HCT116 (cell line): ENCODE measurements around the gene POM121L12. TPM values are rescaled to one million over a fixed set of nuclear protein-coding genes. Genes with fewer than 3 reads are reported as not detected.

Experiments
- ATAC-seq: fragments of 200-7000 bp; cut with Tn5 transposase; 2 replicates; pipeline ENCODE4 v1.9.1; 2020; ENCODE audit warnings: mild to moderate bottlenecking, moderate library complexity
- BruUV-seq: library from RNA; stranded (reverse); fragments of 400-500 nt; replicated peaks from 2 replicates; lab custom pipeline; 2021; lab: Mats Ljungman, UMichigan
- CTCF ChIA-PET: fragments of 300-600 bp; sonication (Branson Sonifier 250); formaldehyde crosslinking; loops from one replicate; lab custom pipeline; 2021; ENCODE audit warnings: antibody characterized with exemption; lab: Charles Lee
- POLR2A ChIA-PET: fragments of 300-600, 350-600 bp; sonication (Branson Sonifier 250); formaldehyde crosslinking; loops from one replicate; lab custom pipeline; 2021; ENCODE audit warnings: antibody characterized with exemption; lab: Charles Lee
- RAD21 ChIA-PET, 2 experiments: fragments of 300-600 bp; sonication (Branson Sonifier 250); formaldehyde crosslinking; loops; one replicate each; lab custom pipeline; 2023; ENCODE audit warnings: low total read pairs in 2 of 2; ENCODE audit not compliant: uncharacterized antibody in 2 of 2, unreplicated experiment in 2 of 2, low non-redundant PET in 1 of 2; lab: Charles Lee
- DNase-seq: peaks from one replicate; pipeline ENCODE4 v3.0.0-alpha.2; 2010; ENCODE audit warnings: low read depth, low spot score
- H2AFZ ChIP-seq: fragments of 200-600 bp; shearing (Covaris generic), sonication (generic); 2 replicates; pipeline ENCODE4 v1.6.1; 2017; ENCODE audit warnings: low read depth, mixed run types, mixed read lengths, antibody characterized with exemption, low read length; ENCODE audit not compliant: poor library complexity, severe bottlenecking
- H3K27ac ChIP-seq: 2 replicates; pipeline ENCODE4 v1.5.1; 2012; ENCODE audit warnings: low read depth, low read length
- H3K27me3 ChIP-seq: fragments of 200-600 bp; sonication (generic); 2 replicates; pipeline ENCODE4 v1.6.1; 2016; ENCODE audit warnings: mixed run types, low read length, mixed read lengths; ENCODE audit not compliant: insufficient read depth
- H3K36me3 ChIP-seq, 2 experiments: fragments of 200-500 bp in 1 of 2; fragments of 200-600 bp in 1 of 2; sonication (Bioruptor generic) in 1 of 2; sonication (generic) in 1 of 2; 2 replicates each; pipeline versions ENCODE4 v1.5.1 to v1.6.1; 2014 to 2016; ENCODE audit warnings: low read length in 2 of 2, inconsistent platforms in 1 of 2, mixed read lengths in 1 of 2, mixed run types in 1 of 2; ENCODE audit not compliant: insufficient read depth in 2 of 2, control insufficient read depth in 1 of 2
- H3K4me1 ChIP-seq, 2 experiments: fragments of 200-600 bp in 1 of 2; sonication (generic) in 1 of 2; 2 replicates each; pipeline versions ENCODE4 v1.5.1 to v1.6.1; 2012 to 2017; ENCODE audit warnings: low read length in 2 of 2, inconsistent platforms in 1 of 2, mild to moderate bottlenecking in 1 of 2, mixed read lengths in 1 of 2, mixed run types in 1 of 2, moderate library complexity in 1 of 2; ENCODE audit not compliant: insufficient read depth in 2 of 2, control insufficient read depth in 1 of 2
- H3K4me2 ChIP-seq: fragments of 200-600 bp; sonication (generic); 2 replicates; pipeline ENCODE4 v1.6.1; 2017; ENCODE audit warnings: mixed run types, low read length, mixed read lengths
- H3K4me3 ChIP-seq, 2 experiments: fragments of 200-600 bp in 1 of 2; sonication (generic) in 1 of 2; replicated peaks in 1 of 2; 2 replicates each; pipeline ENCODE4 v1.5.1; 2011 to 2016; ENCODE audit warnings: low read length in 2 of 2, control low read depth in 1 of 2, low read depth in 1 of 2, mild to moderate bottlenecking in 1 of 2, mixed read lengths in 1 of 2, mixed run types in 1 of 2
- H3K79me2 ChIP-seq: fragments of 200-600 bp; sonication (generic); 2 replicates; pipeline ENCODE4 v1.6.1; 2017; ENCODE audit warnings: mild to moderate bottlenecking, mixed run types, low read length, moderate library complexity, mixed read lengths; ENCODE audit not compliant: insufficient read depth
- H3K9ac ChIP-seq: fragments of 200-600 bp; sonication (generic); 2 replicates; pipeline ENCODE4 v1.6.1; 2016; ENCODE audit warnings: low read length, mixed read lengths
- H3K9me2 ChIP-seq: fragments of 200-600 bp; sonication (generic), shearing (Covaris generic); 2 replicates; pipeline ENCODE4 v1.6.1; 2017; ENCODE audit warnings: mixed run types, mild to moderate bottlenecking, moderate library complexity; ENCODE audit not compliant: insufficient read depth
- H3K9me3 ChIP-seq, 2 experiments: fragments of 200-500 bp in 1 of 2; fragments of 200-600 bp in 1 of 2; sonication (Bioruptor generic) in 1 of 2; sonication (generic) in 1 of 2; 2 replicates each; pipeline ENCODE4 v1.6.1; 2014 to 2017; ENCODE audit warnings: low read length in 2 of 2, mixed read lengths in 2 of 2, inconsistent platforms in 1 of 2, low read depth in 1 of 2, mild to moderate bottlenecking in 1 of 2, mixed run types in 1 of 2, moderate library complexity in 1 of 2; ENCODE audit not compliant: control insufficient read depth in 1 of 2, insufficient read depth in 1 of 2
- H4K20me1 ChIP-seq: fragments of 200-600 bp; sonication (generic), shearing (Covaris generic); 2 replicates; pipeline ENCODE4 v1.6.1; 2017; ENCODE audit warnings: mixed run types, mild to moderate bottlenecking, moderate library complexity; ENCODE audit not compliant: insufficient read depth
- ATF3 ChIP-seq: IDR thresholded peaks from 2 replicates; pipeline ENCODE4 v1.6.1; 2012
- CBX3 ChIP-seq: IDR thresholded peaks from 2 replicates; pipeline ENCODE4 v1.6.1; 2012; ENCODE audit warnings: low read depth
- EGR1 ChIP-seq: IDR thresholded peaks from 2 replicates; pipeline ENCODE4 v1.6.1; 2012; ENCODE audit warnings: low read depth
- ELF1 ChIP-seq: IDR thresholded peaks from 2 replicates; pipeline ENCODE4 v1.6.1; 2012; ENCODE audit warnings: low read depth, borderline replicate concordance
- EZH2 ChIP-seq: fragments of 200-600 bp; sonication (generic); IDR thresholded peaks from 2 replicates; pipeline ENCODE4 v1.6.1; 2017; ENCODE audit warnings: antibody characterized with exemption, mixed run types
- EZH2phosphoT487 ChIP-seq: fragments of 200-600 bp; IDR thresholded peaks from 2 replicates; pipeline ENCODE4 v1.6.1; 2018; ENCODE audit warnings: antibody characterized with exemption, borderline replicate concordance
- FOSL1 ChIP-seq: IDR thresholded peaks from 2 replicates; pipeline ENCODE4 v1.6.1; 2012; ENCODE audit warnings: low read depth
- JUND ChIP-seq: IDR thresholded peaks from 2 replicates; pipeline ENCODE4 v1.6.1; 2012
- POLR2AphosphoS5 ChIP-seq: IDR thresholded peaks from 2 replicates; pipeline ENCODE4 v1.6.1; 2011; ENCODE audit warnings: mild to moderate bottlenecking, low read depth, low read length, moderate library complexity
- RAD21 ChIP-seq: IDR thresholded peaks from 2 replicates; pipeline ENCODE4 v1.6.1; 2012; ENCODE audit warnings: low read depth, mild to moderate bottlenecking
- REST ChIP-seq: IDR thresholded peaks from 2 replicates; pipeline ENCODE4 v1.6.1; 2012; ENCODE audit warnings: low read depth
- SIN3A ChIP-seq: IDR thresholded peaks from 2 replicates; pipeline ENCODE4 v1.6.1; 2012; ENCODE audit warnings: low read depth
- SP1 ChIP-seq: IDR thresholded peaks from 2 replicates; pipeline ENCODE4 v1.6.1; 2012; ENCODE audit warnings: low read depth
- TCF7L2 ChIP-seq: IDR thresholded peaks from 2 replicates; pipeline ENCODE4 v1.7.0; 2011; ENCODE audit warnings: borderline replicate concordance, inconsistent platforms; ENCODE audit not compliant: insufficient read depth, insufficient read length; ENCODE audit errors: extremely low read depth
- YY1 ChIP-seq: IDR thresholded peaks from 2 replicates; pipeline ENCODE4 v1.6.1; 2011; ENCODE audit warnings: low read length, low read depth, moderate library complexity, mild to moderate bottlenecking; ENCODE audit not compliant: insufficient replicate concordance; ENCODE audit errors: extremely low read depth
- ZFX ChIP-seq: fragments of 450-650 bp; IDR thresholded peaks from 2 replicates; pipeline ENCODE4 v1.6.1; 2017
- ZNF274 ChIP-seq: fragments of 200-500 bp; sonication (Bioruptor generic); IDR thresholded peaks from 2 replicates; pipeline ENCODE4 v1.6.1; 2014; ENCODE audit warnings: mild to moderate bottlenecking, low read depth, low read length, inconsistent platforms
- intact Hi-C: fragments of 100-400 bp; cut with micrococcal nuclease; formaldehyde crosslinking; loops from 2 replicates; pipeline ENCODE4 v1.10.0; 2022
- total RNA-seq: library from RNA; stranded (reverse); gene quantifications from one replicate; pipeline ENCODE4 v1.2.1, GENCODE V29; 2021; ENCODE audit not compliant: unreplicated experiment
- TF ChIP-seq, protein P1 (sequence below): IDR thresholded peaks from 2 replicates; pipeline ENCODE4 v1.6.1; 2011; ENCODE audit warnings: mild to moderate bottlenecking, low read length, moderate library complexity; ENCODE audit not compliant: insufficient replicate concordance; ENCODE audit errors: extremely low read depth
- TF ChIP-seq, protein P2 (sequence below), 3 experiments: fragments of 200-600 bp in 1 of 3; sonication (generic) in 1 of 3; IDR thresholded peaks in 2 of 3; conservative IDR thresholded peaks in 1 of 3; 2 replicates each; pipeline ENCODE4 v1.5.1; 2012 to 2017; ENCODE audit warnings: low read depth in 2 of 3, low read length in 2 of 3, antibody characterized with exemption in 1 of 3, borderline replicate concordance in 1 of 3, control low read depth in 1 of 3, mild to moderate bottlenecking in 1 of 3, mixed read lengths in 1 of 3, mixed run types in 1 of 3, moderate library complexity in 1 of 3; ENCODE audit not compliant: insufficient read depth in 1 of 3

The POM121L12 gene
- total RNA-seq, 1 experiment from 2014 or later, result not detected

DNA sequence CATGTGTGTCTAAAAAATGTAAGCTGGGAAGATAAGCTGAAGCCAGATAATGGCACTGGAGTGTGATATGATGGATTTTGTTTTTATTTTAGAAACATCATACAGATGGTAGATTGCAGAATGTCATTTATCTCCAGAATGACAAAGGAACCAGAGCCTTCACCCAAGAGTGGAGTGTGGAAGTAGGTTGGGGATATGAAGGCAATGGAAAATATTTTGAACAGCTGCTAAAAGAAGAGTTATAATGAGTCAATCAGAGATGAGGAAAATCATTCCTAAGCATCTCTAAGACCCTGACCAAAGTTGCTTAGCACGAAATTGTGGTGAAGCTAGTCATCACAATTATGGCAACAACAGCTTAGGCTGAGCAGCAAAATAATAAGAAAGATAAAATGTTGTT is 39.8 kb upstream of the POM121L12 start (continued):
- TF ChIP-seq, protein P1, sequence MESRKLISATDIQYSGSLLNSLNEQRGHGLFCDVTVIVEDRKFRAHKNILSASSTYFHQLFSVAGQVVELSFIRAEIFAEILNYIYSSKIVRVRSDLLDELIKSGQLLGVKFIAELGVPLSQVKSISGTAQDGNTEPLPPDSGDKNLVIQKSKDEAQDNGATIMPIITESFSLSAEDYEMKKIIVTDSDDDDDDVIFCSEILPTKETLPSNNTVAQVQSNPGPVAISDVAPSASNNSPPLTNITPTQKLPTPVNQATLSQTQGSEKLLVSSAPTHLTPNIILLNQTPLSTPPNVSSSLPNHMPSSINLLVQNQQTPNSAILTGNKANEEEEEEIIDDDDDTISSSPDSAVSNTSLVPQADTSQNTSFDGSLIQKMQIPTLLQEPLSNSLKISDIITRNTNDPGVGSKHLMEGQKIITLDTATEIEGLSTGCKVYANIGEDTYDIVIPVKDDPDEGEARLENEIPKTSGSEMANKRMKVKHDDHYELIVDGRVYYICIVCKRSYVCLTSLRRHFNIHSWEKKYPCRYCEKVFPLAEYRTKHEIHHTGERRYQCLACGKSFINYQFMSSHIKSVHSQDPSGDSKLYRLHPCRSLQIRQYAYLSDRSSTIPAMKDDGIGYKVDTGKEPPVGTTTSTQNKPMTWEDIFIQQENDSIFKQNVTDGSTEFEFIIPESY, result no peak
- no peak for TF ChIP-seq YY1
- no peak for TF ChIP-seq TCF7L2
- TF ChIP-seq ATF3, result no peak
- TF ChIP-seq SIN3A, result no peak
- no peak for TF ChIP-seq EZH2phosphoT487
- no peak for TF ChIP-seq ELF1
- no peak for TF ChIP-seq FOSL1
- TF ChIP-seq EZH2, result no peak
- TF ChIP-seq ZNF274, result no peak

DNA sequence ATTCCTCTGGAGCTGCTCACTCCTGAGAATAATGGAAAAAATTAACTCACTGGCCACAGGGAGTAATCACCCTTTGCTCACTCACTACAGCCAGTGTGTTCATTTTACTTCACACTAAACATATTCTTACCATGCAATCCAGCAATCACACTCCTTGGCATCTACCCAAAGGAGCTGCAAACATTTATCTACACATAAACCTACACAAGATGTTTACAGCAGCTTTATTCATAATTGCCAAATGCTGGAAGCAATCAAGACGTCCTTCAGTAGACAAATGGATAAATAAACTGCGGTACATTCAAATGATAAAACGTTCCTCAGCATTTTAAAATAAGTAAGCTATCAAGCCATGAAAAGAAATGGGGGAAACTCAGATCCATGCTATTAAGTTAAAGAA is 34.2 kb upstream of the POM121L12 start:
- CTCF ChIA-PET, result no interaction called here
- Histone ChIP-seq H3K27ac (no peak overlapping the region), H3K9ac (no peak overlapping the region), H3K9me3 (peaks cover 10 to 12% of the 10 kb centered on the region in 2 experiments; a peak in 2 of 4 replicates), H4K20me1 (no peaks in the 10 kb centered on the region), H3K79me2 (no peaks in the 10 kb centered on the region), H3K4me3 (no peak overlapping the region), H3K4me1 (no peaks in the 10 kb centered on the region), H3K4me2 (no peak overlapping the region), H3K27me3 (no peaks in the 10 kb centered on the region), H3K9me2 (no peaks in the 10 kb centered on the region), H2AFZ (no peak overlapping the region), H3K36me3 (no peaks in the 10 kb centered on the region)
- no TSS peak for BruUV-seq
- ATAC-seq, result no peak
- no peak for DNase-seq
- POLR2A ChIA-PET, result no interaction called here
- intact Hi-C loops, result no loop called here
- RAD21 ChIA-PET, result no interaction called here
- TF ChIP-seq CBX3, result no peak
- no peak for TF ChIP-seq EZH2phosphoT487
- no peak for TF ChIP-seq SP1
- TF ChIP-seq RAD21, result no peak
- TF ChIP-seq ZFX, result no peak
- TF ChIP-seq, protein P2, sequence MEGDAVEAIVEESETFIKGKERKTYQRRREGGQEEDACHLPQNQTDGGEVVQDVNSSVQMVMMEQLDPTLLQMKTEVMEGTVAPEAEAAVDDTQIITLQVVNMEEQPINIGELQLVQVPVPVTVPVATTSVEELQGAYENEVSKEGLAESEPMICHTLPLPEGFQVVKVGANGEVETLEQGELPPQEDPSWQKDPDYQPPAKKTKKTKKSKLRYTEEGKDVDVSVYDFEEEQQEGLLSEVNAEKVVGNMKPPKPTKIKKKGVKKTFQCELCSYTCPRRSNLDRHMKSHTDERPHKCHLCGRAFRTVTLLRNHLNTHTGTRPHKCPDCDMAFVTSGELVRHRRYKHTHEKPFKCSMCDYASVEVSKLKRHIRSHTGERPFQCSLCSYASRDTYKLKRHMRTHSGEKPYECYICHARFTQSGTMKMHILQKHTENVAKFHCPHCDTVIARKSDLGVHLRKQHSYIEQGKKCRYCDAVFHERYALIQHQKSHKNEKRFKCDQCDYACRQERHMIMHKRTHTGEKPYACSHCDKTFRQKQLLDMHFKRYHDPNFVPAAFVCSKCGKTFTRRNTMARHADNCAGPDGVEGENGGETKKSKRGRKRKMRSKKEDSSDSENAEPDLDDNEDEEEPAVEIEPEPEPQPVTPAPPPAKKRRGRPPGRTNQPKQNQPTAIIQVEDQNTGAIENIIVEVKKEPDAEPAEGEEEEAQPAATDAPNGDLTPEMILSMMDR (IDR thresholded peaks at IDR 0.05 in 2 of 3, conservative IDR thresholded peaks at IDR 0.05 in 1 of 3; ENCODE audit: borderline replicate concordance in 1 of 3, insufficient read depth in 1 of 3, low read depth in 2 of 3, low read length in 2 of 3), result no peak
- TF ChIP-seq TCF7L2, result no peak
- no peak for TF ChIP-seq ZNF274
- TF ChIP-seq EGR1, result no peak
- TF ChIP-seq JUND, result no peak
- no peak for TF ChIP-seq REST
- TF ChIP-seq POLR2AphosphoS5, result no peak
- no peak for TF ChIP-seq ELF1
- no peak for TF ChIP-seq SIN3A
